ENCODE data around the gene DFFA. TPM values are rescaled to one million over a fixed set of nuclear protein-coding genes. Genes with fewer than 3 reads are reported as not detected.

Gene DFFA
- polyA plus RNA-seq, 3 donors = 11.0 to 17.8 (median 17.3) TPM

- peaks cover 3 to 13% of the 10 kb centered on the region in 2 donors for H3K36me3 Mint-ChIP-seq
- Histone ChIP-seq H4K20me1 (ENCODE audit: insufficient read depth, low read length) (no peaks in the 10 kb centered on the region), H3K36me3 (replicated peaks in 1 of 2; ENCODE audit: control insufficient read depth in 1 of 2, insufficient read depth in 2 of 2, low read length in 2 of 2) (no peaks in the 10 kb centered on the region), H3K4me3 (replicated peaks in 1 of 3; ENCODE audit: low read depth in 2 of 3, low read length in 3 of 3) (no peak overlapping the region), H3K9ac (ENCODE audit: insufficient read depth, low read length, poor library complexity, severe bottlenecking) (no peak overlapping the region), H3K9me3 (replicated peaks in 1 of 2; ENCODE audit: control insufficient read depth in 1 of 2, insufficient read depth in 1 of 2, low read length in 2 of 2) (no peaks in the 10 kb centered on the region), H3K27ac (ENCODE audit: low read depth in 1 of 2, low read length in 2 of 2) (no peak overlapping the region), H3K4me1 (ENCODE audit: control insufficient read depth in 1 of 2, insufficient read depth in 2 of 2, low read length in 2 of 2) (no peaks in the 10 kb centered on the region), H3K4me2 (replicated peaks; ENCODE audit: extremely low read depth, low read length, poor library complexity, severe bottlenecking) (no peak overlapping the region), H2AFZ (ENCODE audit: insufficient read depth, low read depth, low read length, poor library complexity, severe bottlenecking) (no peak overlapping the region), H3K79me2 (ENCODE audit: insufficient read depth, low read length) (no peaks in the 10 kb centered on the region), H3K27me3 (ENCODE audit: control insufficient read depth in 2 of 2, insufficient read depth in 2 of 2, low read length in 2 of 2) (no peaks in the 10 kb centered on the region)
- intact Hi-C loops (cut with micrococcal nuclease) = no loop called here
- H3K4me3 Mint-ChIP-seq = no peak overlapping the region
- WGBS (ENCODE audit: insufficient coverage) = no CpG with 5 or more reads among the region's 2 CpGs
- H3K27me3 Mint-ChIP-seq (ENCODE audit: low read depth in 3 of 3) = peaks cover 0 to 2% (median 0%) of the 10 kb centered on the region in 3 donors
- H3K27ac Mint-ChIP-seq = peak overlapping the region in 1 of 7 donors; percentile 42
- H3K4me1 Mint-ChIP-seq = no peaks in the 10 kb centered on the region
- no peaks in the 10 kb centered on the region for H3K9me3 Mint-ChIP-seq
- no peak for TF ChIP-seq CTCF (IDR thresholded peaks at IDR 0.05)
- no peak for DNase-seq
Observed at GRCh38 chr1:10440305-10440704, 32.0 kb downstream of the DFFA start.

GRCh38 chr1:10438677-10439163 lies 33.6 kb downstream of the DFFA start:
- Histone ChIP-seq H3K27me3 (ENCODE audit: control insufficient read depth in 2 of 2, insufficient read depth in 2 of 2, low read length in 2 of 2) (no peaks in the 10 kb centered on the region), H3K36me3 (replicated peaks in 1 of 2; ENCODE audit: control insufficient read depth in 1 of 2, insufficient read depth in 2 of 2, low read length in 2 of 2) (no peaks in the 10 kb centered on the region), H3K4me1 (ENCODE audit: control insufficient read depth in 1 of 2, insufficient read depth in 2 of 2, low read length in 2 of 2) (no peaks in the 10 kb centered on the region), H3K27ac (ENCODE audit: low read depth in 1 of 2, low read length in 2 of 2) (no peak overlapping the region), H3K79me2 (ENCODE audit: insufficient read depth, low read length) (no peaks in the 10 kb centered on the region), H3K4me3 (replicated peaks in 1 of 3; ENCODE audit: low read depth in 2 of 3, low read length in 3 of 3) (no peak overlapping the region), H3K4me2 (replicated peaks; ENCODE audit: extremely low read depth, low read length, poor library complexity, severe bottlenecking) (no peak overlapping the region), H3K9ac (ENCODE audit: insufficient read depth, low read length, poor library complexity, severe bottlenecking) (no peak overlapping the region), H4K20me1 (ENCODE audit: insufficient read depth, low read length) (no peaks in the 10 kb centered on the region), H2AFZ (ENCODE audit: insufficient read depth, low read depth, low read length, poor library complexity, severe bottlenecking) (no peak overlapping the region), H3K9me3 (replicated peaks in 1 of 2; ENCODE audit: control insufficient read depth in 1 of 2, insufficient read depth in 1 of 2, low read length in 2 of 2) (no peaks in the 10 kb centered on the region)
- TF ChIP-seq CTCF (IDR thresholded peaks at IDR 0.05) = no peak
- Mint-ChIP-seq H3K27ac (no peak overlapping the region), H3K4me3 (no peak overlapping the region), H3K36me3 (peaks cover 0 to 6% of the 10 kb centered on the region in 2 donors), H3K9me3 (no peaks in the 10 kb centered on the region), H3K4me1 (no peaks in the 10 kb centered on the region), H3K27me3 (ENCODE audit: low read depth in 3 of 3) (no peaks in the 10 kb centered on the region)
- DNase-seq = no peak
- intact Hi-C loops (cut with micrococcal nuclease) = no loop called here
- 100% methylated on average over 3 of the region's 7 CpGs for WGBS (ENCODE audit: insufficient coverage)

Measured in CD14-positive monocyte (primary cell).